ENCODE data around the gene SYNE1. TPM values are rescaled to one million over a fixed set of nuclear protein-coding genes. Genes with fewer than 3 reads are reported as not detected.

Gene SYNE1
- total RNA-seq, 1 donor from 2014 or later: 233 TPM

DNA sequence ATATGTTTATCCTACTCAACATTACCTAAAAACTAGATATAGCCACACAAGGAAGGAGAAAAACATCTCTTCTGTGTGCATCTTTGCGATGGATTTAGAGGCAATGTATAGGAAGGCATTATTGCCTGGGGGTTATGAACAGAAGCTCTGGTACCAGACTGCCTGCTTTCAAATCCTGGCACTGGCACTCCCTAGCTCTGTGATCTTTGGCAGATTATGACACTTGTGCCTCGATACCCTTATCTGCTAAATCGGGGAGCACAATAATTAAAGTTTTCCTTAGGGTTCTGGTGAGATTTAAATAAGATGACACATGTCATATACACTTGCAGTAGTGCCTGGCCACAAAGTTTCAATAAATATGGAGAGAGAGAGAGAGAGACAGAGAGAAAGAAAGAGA lies 53.3 kb downstream of the SYNE1 start:
- intact Hi-C loops (cut with DNase I): no loop called here

DNA sequence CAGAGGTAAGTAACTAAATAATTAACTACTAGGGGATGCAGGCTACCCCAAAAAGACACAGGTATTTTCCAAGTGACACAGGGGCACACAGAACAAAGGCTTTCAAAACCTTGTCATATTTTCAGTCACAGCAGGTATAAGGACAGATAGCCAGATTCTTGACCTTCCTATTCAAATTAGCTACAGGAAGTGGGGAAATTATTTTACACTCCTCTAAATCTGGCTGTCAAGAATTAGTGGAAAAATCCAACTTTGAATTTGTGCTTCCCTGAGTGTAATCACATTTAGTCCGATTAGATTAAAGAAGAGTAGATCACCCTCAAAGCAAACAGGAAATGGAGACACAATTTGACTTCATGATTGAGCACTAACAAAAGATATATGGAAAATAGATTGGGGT lies 60.6 kb downstream of the SYNE1 start:
- intact Hi-C loops (cut with DNase I): no loop called here
- H3K9me3 ChIP-seq: no peaks in the 10 kb centered on the region
- no peak overlapping the region for H3K27ac ChIP-seq
- no peak overlapping the region for H3K4me3 ChIP-seq
- no peak for TF ChIP-seq CTCF (IDR thresholded peaks at IDR 0.05)
- H3K27me3 ChIP-seq: no peaks in the 10 kb centered on the region
- DNase-seq (ENCODE audit: low spot score in 2 of 2): no peak
- H3K4me1 ChIP-seq: no peaks in the 10 kb centered on the region
- H3K36me3 ChIP-seq: no peaks in the 10 kb centered on the region

More for the DNA sequence above, 53.3 kb downstream of the SYNE1 start:
- H3K27ac ChIP-seq: no peak overlapping the region
- no peaks in the 10 kb centered on the region for H3K9me3 ChIP-seq
- H3K27me3 ChIP-seq: no peaks in the 10 kb centered on the region
- H3K4me3 ChIP-seq: no peak overlapping the region
- no peak for TF ChIP-seq CTCF (IDR thresholded peaks at IDR 0.05)
- H3K36me3 ChIP-seq: no peaks in the 10 kb centered on the region
- DNase-seq (ENCODE audit: low spot score in 2 of 2): no peak
- no peaks in the 10 kb centered on the region for H3K4me1 ChIP-seq

DNA sequence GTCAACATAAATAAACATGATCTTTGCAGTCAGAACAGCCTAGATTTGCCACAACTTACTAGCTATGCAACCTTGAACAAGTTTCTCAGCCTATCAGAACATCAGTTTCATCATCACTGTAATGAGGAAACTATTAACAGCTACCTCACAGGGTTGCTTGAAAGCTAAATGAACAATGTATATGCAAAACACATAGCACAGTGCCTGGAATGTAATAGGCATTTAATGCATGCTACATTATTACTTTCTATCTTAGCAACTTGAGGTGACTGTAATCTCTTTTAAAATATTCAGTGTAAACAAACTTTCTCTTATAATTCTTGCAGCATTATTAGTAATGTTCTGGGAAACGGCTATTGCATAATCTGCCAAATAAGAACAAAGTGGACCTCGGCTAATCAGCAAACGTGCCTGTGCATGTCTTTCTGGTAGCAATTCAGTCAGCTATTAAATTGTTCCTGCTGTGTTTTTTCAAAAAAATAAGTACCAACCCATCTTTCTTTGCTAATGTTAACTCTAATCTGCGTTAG lies 61.5 kb downstream of the SYNE1 start:
- no peak for DNase-seq (ENCODE audit: low spot score in 2 of 2)
- H3K36me3 ChIP-seq: no peaks in the 10 kb centered on the region
- H3K27me3 ChIP-seq: no peaks in the 10 kb centered on the region
- TF ChIP-seq CTCF (IDR thresholded peaks at IDR 0.05): no peak
- H3K4me3 ChIP-seq: no peak overlapping the region
- intact Hi-C loops (cut with DNase I): no loop called here
- no peaks in the 10 kb centered on the region for H3K9me3 ChIP-seq
- no peaks in the 10 kb centered on the region for H3K4me1 ChIP-seq
- no peak overlapping the region for H3K27ac ChIP-seq

GRCh38 chr6:152575161-152575560 lies 62.0 kb downstream of the SYNE1 start:
- no peak for DNase-seq (ENCODE audit: low spot score in 2 of 2)
- intact Hi-C loops (cut with DNase I): no loop called here
- Histone ChIP-seq H3K27me3 (no peaks in the 10 kb centered on the region), H3K4me1 (no peaks in the 10 kb centered on the region), H3K27ac (no peak overlapping the region), H3K4me3 (no peak overlapping the region), H3K9me3 (no peaks in the 10 kb centered on the region), H3K36me3 (no peaks in the 10 kb centered on the region)
- no peak for TF ChIP-seq CTCF (IDR thresholded peaks at IDR 0.05)

- H3K27ac ChIP-seq: no peak overlapping the region
- no peaks in the 10 kb centered on the region for H3K9me3 ChIP-seq
- no peak overlapping the region for H3K4me3 ChIP-seq
- no peak for DNase-seq (ENCODE audit: low spot score in 2 of 2)
- H3K27me3 ChIP-seq: no peaks in the 10 kb centered on the region
- TF ChIP-seq CTCF (IDR thresholded peaks at IDR 0.05): no peak
- intact Hi-C loops (cut with DNase I): no loop called here
- H3K4me1 ChIP-seq: no peaks in the 10 kb centered on the region
- H3K36me3 ChIP-seq: no peaks in the 10 kb centered on the region
These were observed 63.4 kb downstream of the SYNE1 start for GRCh38 chr6:152573762-152574161.

Data from ascending aorta (tissue), 2 donors.